OCI-LY3 (cell line): ENCODE data around the gene ABCA2.
A peak's percentile ranks its signal among the peaks of the same experiment; 100 is the strongest.

ENCODE experiments used
- CTCF ChIP-seq: fragments of 200-600, 300-600 bp; sonication (generic); IDR thresholded peaks from 2 replicates; pipeline ENCODE4 v1.5.1; 2014; ENCODE audit warnings: antibody characterized with exemption, low read length, low read depth
- EZH2phosphoT487 ChIP-seq: fragments of 200-600 bp; shearing (Covaris generic); IDR thresholded peaks from 2 replicates; pipeline ENCODE4 v1.6.1; 2018; ENCODE audit warnings: antibody characterized with exemption, mixed run types, low read depth

- TF ChIP-seq CTCF (peak; percentile 76), EZH2phosphoT487 (no peak)
Observed at GRCh38 chr9:137029058-137029936, 1.3 kb upstream of the ABCA2 start.
